WTC11 (cell line): ENCODE measurements around the gene PPIB. TPM values are rescaled to one million over a fixed set of nuclear protein-coding genes. Genes with fewer than 3 reads are reported as not detected.
"Not testable (repeated sequence)": the region's sequence is repeated elsewhere in the genome, so short reads cannot be mapped to it uniquely, and the experiment has no call there.

Source experiments
- ATAC-seq: fragments of 200-7000 bp; cut with Tn5 transposase; 2 replicates; pipeline ENCODE4 v1.10.0; 2021; ENCODE audit warnings: mild to moderate bottlenecking, moderate library complexity
- CTCF ChIA-PET: fragments of 300-600 bp; sonication (Branson Sonifier 250); formaldehyde crosslinking; loops from one replicate; lab custom pipeline; 2021; ENCODE audit warnings: antibody characterized with exemption; lab: Charles Lee
- POLR2A ChIA-PET: fragments of 350-600 bp; sonication (Branson Sonifier 250); formaldehyde crosslinking; loops from one replicate; lab custom pipeline; 2021; ENCODE audit warnings: antibody characterized with exemption; lab: Charles Lee
- DNase-seq: peaks from one replicate; pipeline ENCODE4 v3.0.0; 2021; ENCODE audit warnings: low spot score
- H3K27ac Mint-ChIP-seq: 2 replicates; pipeline ENCODE4 v1.8.0; 2021; ENCODE audit warnings: mixed read lengths
- H3K27me3 Mint-ChIP-seq: 2 replicates; pipeline ENCODE4 v1.8.0; 2021; ENCODE audit warnings: low read depth, mild to moderate bottlenecking, moderate library complexity, mixed read lengths
- H3K36me3 Mint-ChIP-seq: 2 replicates; pipeline ENCODE4 v1.8.0; 2021; ENCODE audit warnings: mixed read lengths
- H3K4me1 Mint-ChIP-seq: 2 replicates; pipeline ENCODE4 v1.8.0; 2022; ENCODE audit warnings: mixed read lengths
- H3K4me3 Mint-ChIP-seq: 2 replicates; pipeline ENCODE4 v1.8.0; 2021; ENCODE audit warnings: mild to moderate bottlenecking, moderate library complexity, mixed read lengths
- H3K9me3 Mint-ChIP-seq: 2 replicates; pipeline ENCODE4 v1.8.0; 2021; ENCODE audit warnings: mixed read lengths
- AR ChIP-seq: fragments of 250-450 bp; sonication (Bioruptor Pico); IDR thresholded peaks from 2 replicates; pipeline ENCODE4 v1.9.0; 2021; ENCODE audit warnings: mild to moderate bottlenecking
- FOXJ3 ChIP-seq: sonication (generic); formaldehyde crosslinking; IDR thresholded peaks from 2 replicates; pipeline ENCODE4 v1.9.0; 2021; ENCODE audit warnings: missing genetic modification reagents, mild to moderate bottlenecking, borderline replicate concordance
- HMGA2 ChIP-seq: fragments of 250-450 bp; sonication (Bioruptor Pico); IDR thresholded peaks from 2 replicates; pipeline ENCODE4 v1.4.0; 2021; ENCODE audit warnings: mild to moderate bottlenecking, moderate library complexity
- IRF2 ChIP-seq: sonication (generic); formaldehyde crosslinking; IDR thresholded peaks from 2 replicates; pipeline ENCODE4 v1.8.0; 2022; ENCODE audit warnings: low read depth, missing genetic modification reagents, borderline replicate concordance
- JAZF1 ChIP-seq: fragments of 250-450 bp; sonication (Bioruptor Pico); IDR thresholded peaks from 2 replicates; pipeline ENCODE4 v1.9.0; 2021; ENCODE audit warnings: moderate library complexity, mild to moderate bottlenecking, inconsistent platforms
- KAT7 ChIP-seq: sonication (generic); formaldehyde crosslinking; IDR thresholded peaks from 2 replicates; pipeline ENCODE4 v1.8.1; 2023; ENCODE audit warnings: missing genetic modification reagents, mild to moderate bottlenecking, borderline replicate concordance
- MAX ChIP-seq: sonication (generic); formaldehyde crosslinking; IDR thresholded peaks from 2 replicates; pipeline ENCODE4 v1.8.0; 2022; ENCODE audit warnings: mild to moderate bottlenecking, missing genetic modification reagents
- NFATC4 ChIP-seq: fragments of 250-450 bp; sonication (Bioruptor Pico); IDR thresholded peaks from 2 replicates; pipeline ENCODE4 v1.9.0; 2021; ENCODE audit warnings: mild to moderate bottlenecking
- OVOL2 ChIP-seq: fragments of 250-450 bp; sonication (Bioruptor Pico); IDR thresholded peaks from 2 replicates; pipeline ENCODE4 v1.9.0; 2021; ENCODE audit warnings: mild to moderate bottlenecking, borderline replicate concordance
- PRRX2 ChIP-seq: fragments of 250-450 bp; sonication (Bioruptor Pico); IDR thresholded peaks from 2 replicates; pipeline ENCODE4 v1.8.0; 2021; ENCODE audit warnings: mild to moderate bottlenecking
- SMAD3 ChIP-seq: sonication (generic); formaldehyde crosslinking; IDR thresholded peaks from 2 replicates; pipeline ENCODE4 v1.8.0; 2022; ENCODE audit warnings: missing genetic modification reagents, mild to moderate bottlenecking, borderline replicate concordance
- SMAD4 ChIP-seq: sonication (generic); formaldehyde crosslinking; IDR thresholded peaks from 2 replicates; pipeline ENCODE4 v1.8.0; 2022; ENCODE audit warnings: mild to moderate bottlenecking, missing genetic modification reagents
- TCF7 ChIP-seq: sonication (generic); formaldehyde crosslinking; IDR thresholded peaks from 2 replicates; pipeline ENCODE4 v1.8.0; 2022; ENCODE audit warnings: mild to moderate bottlenecking, low read depth, missing genetic modification reagents, moderate library complexity
- TP53 ChIP-seq: sonication (generic); formaldehyde crosslinking; IDR thresholded peaks from 2 replicates; pipeline ENCODE4 v1.8.1; 2023; ENCODE audit warnings: mild to moderate bottlenecking, missing genetic modification reagents
- USF2 ChIP-seq: sonication (generic); formaldehyde crosslinking; IDR thresholded peaks from 2 replicates; pipeline ENCODE4 v1.8.1; 2023; ENCODE audit warnings: mild to moderate bottlenecking, missing genetic modification reagents, moderate library complexity
- ZBTB43 ChIP-seq: sonication (generic); formaldehyde crosslinking; IDR thresholded peaks from 2 replicates; pipeline ENCODE4 v1.8.1; 2023; ENCODE audit warnings: mild to moderate bottlenecking, missing genetic modification reagents
- ZNF121 ChIP-seq: sonication (generic); formaldehyde crosslinking; IDR thresholded peaks from 2 replicates; pipeline ENCODE4 v1.8.0; 2023; ENCODE audit warnings: missing genetic modification reagents
- ZNF232 ChIP-seq: sonication (generic); formaldehyde crosslinking; IDR thresholded peaks from 2 replicates; pipeline ENCODE4 v1.8.0; 2022; ENCODE audit warnings: mild to moderate bottlenecking, missing genetic modification reagents
- ZNF317 ChIP-seq: sonication (generic); formaldehyde crosslinking; IDR thresholded peaks from 2 replicates; pipeline ENCODE4 v1.8.1; 2023; ENCODE audit warnings: low read depth, mild to moderate bottlenecking, moderate library complexity, missing genetic modification reagents, borderline replicate concordance
- ZNF423 ChIP-seq: fragments of 250-450 bp; sonication (Bioruptor Pico); IDR thresholded peaks from 2 replicates; pipeline ENCODE4 v2.1.2; 2022; ENCODE audit warnings: mild to moderate bottlenecking, moderate library complexity
- total RNA-seq: library from RNA; stranded (reverse); gene quantifications from 3 replicates; pipeline ENCODE4 v1.2.3, GENCODE V29; 2021

The PPIB gene
- total RNA-seq, 1 experiment from 2014 or later, result 485 TPM

GRCh38 chr15:64120322-64120721 lies 42.5 kb downstream of the PPIB start:
- ATAC-seq, POLR2A ChIA-PET, DNase-seq, H3K4me1 Mint-ChIP-seq, H3K27me3 Mint-ChIP-seq, H3K27ac Mint-ChIP-seq, H3K4me3 Mint-ChIP-seq, H3K9me3 Mint-ChIP-seq: not testable (repeated sequence)
- H3K36me3 Mint-ChIP-seq, result peaks cover 23% of the 10 kb centered on the region
- CTCF ChIA-PET, result interaction anchor here (1.3 kb wide), 1 partner anchor 33 kb away, joined by 3 read pairs; no protein-coding TSS in a partner anchor

GRCh38 chr15:64117759-64118487 lies 44.9 kb downstream of the PPIB start:
- Mint-ChIP-seq H3K27ac (no peak overlapping the region), H3K27me3 (no peaks in the 10 kb centered on the region), H3K9me3 (no peaks in the 10 kb centered on the region), H3K36me3 (peaks cover 27% of the 10 kb centered on the region), H3K4me1 (no peaks in the 10 kb centered on the region), H3K4me3 (no peak overlapping the region)
- no peak for DNase-seq
- ChIA-PET CTCF (no interaction called here), POLR2A (no interaction called here)
- no peak for ATAC-seq
- no peak for TF ChIP-seq KAT7 (CRISPR knock-in tag)
- no peak for TF ChIP-seq TP53
- no peak for TF ChIP-seq MAX (CRISPR knock-in tag)
- no peak for TF ChIP-seq PRRX2
- no peak for TF ChIP-seq JAZF1 (CRISPR knock-in tag)
- TF ChIP-seq HMGA2 (CRISPR knock-in tag), result no peak
- TF ChIP-seq, all 79 proteins: peak for 0

GRCh38 chr15:64112904-64113303 lies 49.9 kb downstream of the PPIB start:
- TF ChIP-seq SMAD4 (CRISPR knock-in tag) (no peak), AR (CRISPR knock-in tag) (no peak), ZBTB43 (CRISPR knock-in tag) (no peak), TCF7 (CRISPR knock-in tag) (no peak), ZNF423 (CRISPR knock-in tag) (no peak), OVOL2 (no peak), SMAD3 (CRISPR knock-in tag) (no peak), ZNF317 (CRISPR knock-in tag) (no peak), NFATC4 (CRISPR knock-in tag) (no peak), IRF2 (CRISPR knock-in tag) (no peak), FOXJ3 (no peak), ZNF232 (CRISPR knock-in tag) (no peak), USF2 (CRISPR knock-in tag) (no peak), ZNF121 (CRISPR knock-in tag) (no peak)
- TF ChIP-seq, all 79 proteins: peak for 0
- POLR2A ChIA-PET, result no interaction called here
- Mint-ChIP-seq H3K27ac (0 out of 2 replicates have a peak overlapping the region, but pooled peaks have one; percentile 23), H3K36me3 (peaks cover 13% of the 10 kb centered on the region), H3K9me3 (no peaks in the 10 kb centered on the region), H3K4me1 (peaks cover 8% of the 10 kb centered on the region), H3K4me3 (no peak overlapping the region), H3K27me3 (no peaks in the 10 kb centered on the region)
- CTCF ChIA-PET, result no interaction called here
- ATAC-seq (no peak), DNase-seq (no peak)
